Aortic smooth muscle cell (primary cell): ENCODE results near the gene PRAC1. TPM values are rescaled to one million over a fixed set of nuclear protein-coding genes. Genes with fewer than 3 reads are reported as not detected.

Experiments
- total RNA-seq: library from RNA; depleted of rRNA; stranded (reverse); fragments of >200 nt; gene quantifications from 2 replicates; pipeline ENCODE4 v1.2.3, GENCODE V29; 2014

The PRAC1 gene
- not detected in 2 replicates for total RNA-seq

GRCh38 chr17:48722201-48722907, at the start of gene PRAC1:
TSS of gene PRAC1 (minus strand) at chr17:48722518. CDS start at chr17:48722392, 126 bp downstream.

GRCh38 chr17:48728232-48729231, 6.2 kb upstream of the PRAC1 start, which contains the start of gene HOXB13:
TSS of gene HOXB13 (minus strand) at chr17:48728750. CDS start at chr17:48728593, 157 bp downstream.

GRCh38 chr17:48722915-48723422, 651 bp upstream of the PRAC1 start, which contains the start of gene PRAC2:
TSS of gene PRAC2 (plus strand) at chr17:48723185. CDS start at chr17:48724411, 1,226 bp downstream.

Other genes with a start within 250 kb of the PRAC1 start
- gene HOXB1, start 191.5 kb downstream of the PRAC1 start, total RNA-seq, result not detected in 2 replicates
- 1.5 and 1.8 TPM in 2 replicates for gene HOXB2, start 177.4 kb downstream of the PRAC1 start, total RNA-seq
- gene HOXB4, start 144.2 kb downstream of the PRAC1 start, total RNA-seq, result 0.06 and 0.26 TPM in 2 replicates
- 0.26 and 0.31 TPM in 2 replicates for gene HOXB3, start 132.3 kb downstream of the PRAC1 start, total RNA-seq
- gene HOXB5, start 128.7 kb downstream of the PRAC1 start, total RNA-seq, result not detected in 2 replicates
- 0.13 TPM in 1 of 2 replicates, not detected in the other for gene HOXB6, start 117.5 kb downstream of the PRAC1 start, total RNA-seq
- not detected in 2 replicates for gene HOXB7, start 111.5 kb downstream of the PRAC1 start, total RNA-seq
- gene HOXB8, start 107.2 kb downstream of the PRAC1 start, total RNA-seq, result not detected in 2 replicates
- gene HOXB9, start 96.2 kb downstream of the PRAC1 start, total RNA-seq, result not detected in 2 replicates
- not detected in 2 replicates for gene PRAC2, start 667 bp upstream of the PRAC1 start, total RNA-seq
- not detected in 2 replicates for gene HOXB13, start 6.2 kb upstream of the PRAC1 start, total RNA-seq
- 0.06 TPM in 1 of 2 replicates, not detected in the other for gene TTLL6, start 94.7 kb upstream of the PRAC1 start, total RNA-seq
- gene CALCOCO2, start 108.5 kb upstream of the PRAC1 start, total RNA-seq, result 36.5 and 59.5 TPM in 2 replicates
- gene ATP5MC1, start 170.3 kb upstream of the PRAC1 start, total RNA-seq, result 43.4 and 78.1 TPM in 2 replicates
- 66.1 and 68.1 TPM in 2 replicates for gene UBE2Z, start 185.9 kb upstream of the PRAC1 start, total RNA-seq
- gene SNF8, start 222.3 kb upstream of the PRAC1 start, total RNA-seq, result 126 and 153 TPM in 2 replicates
- gene GIP, start 246.1 kb upstream of the PRAC1 start, total RNA-seq, result not detected in 2 replicates